Activated T-cell treated with anti-CD3 and anti-CD28 coated beads, Interleukin-2, amount 50 U/mL, for 4 hours (primary cell): ENCODE results near the gene TMEM187. TPM values are rescaled to one million over a fixed set of nuclear protein-coding genes. Genes with fewer than 3 reads are reported as not detected.
A peak's percentile ranks its signal among the peaks of the same experiment; 100 is the strongest.
"Not testable (repeated sequence)": the region's sequence is repeated elsewhere in the genome, so short reads cannot be mapped to it uniquely, and the experiment has no call there.

ENCODE experiments used
- ATAC-seq, 2 donors: fragments of 200-7000 bp; cut with Tn5 transposase; one replicate each; pipeline ENCODE4 v1.10.0; 2021
- DNase-seq: peaks from one replicate; pipeline ENCODE4 v3.0.0-alpha.2; 2020
- H3K27me3 Mint-ChIP-seq: one replicate; pipeline ENCODE4 v1.8.0; 2021; ENCODE audit warnings: low read depth, mixed read lengths
- H3K36me3 Mint-ChIP-seq: one replicate; pipeline ENCODE4 v1.8.0; 2022; ENCODE audit warnings: mixed read lengths; ENCODE audit not compliant: insufficient read depth
- H3K4me1 Mint-ChIP-seq: one replicate; pipeline ENCODE4 v1.8.0; 2021; ENCODE audit warnings: low read depth, mixed read lengths
- H3K4me3 Mint-ChIP-seq: one replicate; pipeline ENCODE4 v1.8.0; 2021; ENCODE audit warnings: mild to moderate bottlenecking, moderate library complexity, mixed read lengths
- H3K9me3 Mint-ChIP-seq: one replicate; pipeline ENCODE4 v1.8.0; 2021; ENCODE audit warnings: mixed read lengths
- total RNA-seq, 3 donors: library from RNA; stranded (reverse); gene quantifications; one replicate each; pipeline ENCODE4 v1.2.1, GENCODE V29; 2021

Gene TMEM187
- total RNA-seq, 3 donors from 2014 or later: 2.0 to 2.7 (median 2.3) TPM

DNA sequence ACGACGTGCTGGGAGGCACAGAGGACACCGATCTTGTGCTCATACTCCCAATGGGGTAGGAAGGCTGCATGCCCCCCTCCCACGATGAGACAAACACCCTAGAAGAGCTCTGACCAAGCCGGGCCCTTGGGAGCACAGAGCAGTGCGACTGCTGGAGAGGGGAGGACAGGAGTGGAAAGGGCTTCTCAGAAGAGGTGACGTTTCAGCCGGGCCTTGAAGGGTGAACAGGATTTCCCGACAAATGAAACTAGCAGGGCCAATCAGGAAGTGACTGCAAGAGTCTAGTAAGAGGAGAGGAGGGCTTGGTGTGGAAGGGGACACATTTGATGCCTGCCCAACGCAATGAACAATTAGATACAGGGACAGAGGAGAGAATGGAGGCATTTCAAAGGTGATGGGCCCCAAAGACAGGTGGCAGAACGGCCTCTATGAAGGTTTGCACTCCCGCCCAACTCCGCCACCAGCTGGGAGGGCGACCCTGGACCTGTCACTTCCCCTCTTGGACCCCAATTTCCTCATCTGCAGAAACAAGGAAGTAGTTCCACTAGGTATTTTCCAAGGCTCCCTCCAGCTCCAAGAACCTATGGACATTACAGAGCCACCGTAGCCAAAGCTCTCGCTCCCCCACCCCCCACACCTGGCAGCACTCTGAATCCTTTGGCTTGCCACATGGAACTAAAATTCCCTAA lies 4.9 kb upstream of the TMEM187 start:
- Mint-ChIP-seq H3K4me3 (peak overlapping the region; percentile 100), H3K9me3 (no peaks in the 10 kb centered on the region), H3K4me1 (peaks cover 31% of the 10 kb centered on the region), H3K27me3 (no peaks in the 10 kb centered on the region), H3K36me3 (peaks cover 6% of the 10 kb centered on the region)
- no peak for DNase-seq
- no peak for ATAC-seq

DNA sequence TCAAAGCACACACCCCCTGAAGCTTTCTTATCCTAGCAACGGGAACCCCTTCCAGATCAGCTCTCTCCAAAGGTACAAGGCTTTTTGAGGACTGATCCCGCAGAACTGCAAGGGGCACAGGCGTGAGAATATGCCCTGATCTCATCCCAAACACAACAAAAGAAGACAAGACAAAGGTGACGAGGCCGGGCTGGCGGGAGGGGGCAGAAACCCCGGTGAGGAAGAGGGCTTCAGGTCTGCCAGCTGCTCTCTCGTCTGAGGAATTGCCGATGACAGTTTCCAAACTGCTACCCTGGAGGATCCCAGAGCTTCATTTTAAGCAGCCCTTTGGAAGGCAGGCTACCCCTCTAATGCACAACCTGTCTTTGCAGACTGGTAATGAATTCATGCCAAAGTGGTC lies 4.3 kb upstream of the TMEM187 start:
- Mint-ChIP-seq H3K4me1 (peaks cover 31% of the 10 kb centered on the region), H3K4me3 (peak overlapping the region; percentile 100), H3K9me3 (no peaks in the 10 kb centered on the region), H3K27me3 (no peaks in the 10 kb centered on the region), H3K36me3 (peaks cover 6% of the 10 kb centered on the region)
- DNase-seq (no peak), ATAC-seq (no peak)

DNA sequence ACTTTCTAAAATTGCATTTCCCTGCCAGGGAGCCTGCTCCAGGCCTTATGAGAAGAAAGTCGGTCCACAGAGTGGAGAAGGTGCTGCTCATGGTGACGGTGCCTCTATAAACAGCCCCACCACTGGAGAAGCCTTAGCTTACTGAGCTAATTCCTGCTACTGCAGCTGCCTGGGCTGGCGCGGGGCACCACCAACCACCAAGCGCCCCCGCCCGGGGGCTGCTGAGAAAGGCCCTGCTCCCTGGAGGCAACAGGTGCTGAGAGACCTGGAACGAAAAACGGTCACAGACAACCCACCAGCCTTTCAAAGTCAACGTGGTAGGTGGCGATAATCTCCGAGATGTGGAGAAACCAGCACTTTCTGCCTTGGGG lies 3.8 kb upstream of the TMEM187 start:
- Mint-ChIP-seq H3K4me3 (peak overlapping the region; percentile 100), H3K27me3 (no peaks in the 10 kb centered on the region), H3K4me1 (peaks cover 35% of the 10 kb centered on the region), H3K9me3 (no peaks in the 10 kb centered on the region), H3K36me3 (peaks cover 6% of the 10 kb centered on the region)
- DNase-seq: no peak
- ATAC-seq: no peak

DNA sequence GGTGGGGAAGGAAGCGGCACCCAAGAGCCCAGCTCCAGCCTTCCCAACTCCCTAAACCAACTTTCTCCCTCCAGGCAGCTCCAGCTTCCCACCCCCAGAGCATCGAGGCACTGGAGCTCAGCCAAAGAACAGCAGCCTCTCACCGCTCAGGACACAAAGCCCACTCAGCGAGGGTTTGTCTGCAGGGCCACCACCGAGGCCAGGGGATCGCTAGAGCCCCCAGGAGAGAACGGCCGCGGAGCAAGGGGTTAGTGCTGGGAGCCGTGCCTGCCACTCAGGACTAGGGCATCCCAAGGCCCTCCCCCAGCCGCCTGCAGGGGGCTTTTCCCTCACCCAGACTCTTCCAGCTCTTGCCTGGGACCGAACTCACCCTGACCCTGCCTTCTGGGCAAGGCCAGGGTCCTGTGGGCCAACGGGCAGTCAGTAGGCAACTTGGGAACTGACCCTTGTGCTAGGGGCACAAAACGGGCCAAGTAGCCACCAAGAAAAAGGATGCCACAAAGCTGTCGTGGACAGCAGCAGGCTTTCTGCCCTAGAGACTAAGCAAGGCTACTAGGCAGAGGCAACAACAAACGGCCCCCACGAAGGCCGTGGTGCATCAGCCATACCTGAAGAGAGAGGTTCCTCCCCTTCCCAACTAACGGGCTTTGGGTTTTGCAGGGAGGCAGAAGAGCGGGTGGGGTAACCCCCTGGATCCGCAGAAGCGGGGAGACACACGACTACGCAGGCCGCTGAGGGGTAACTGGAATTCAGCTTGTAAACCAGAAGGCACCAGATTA lies 3.2 kb upstream of the TMEM187 start:
- Mint-ChIP-seq H3K36me3 (peaks cover 6% of the 10 kb centered on the region), H3K27me3 (no peaks in the 10 kb centered on the region), H3K4me3 (peak overlapping the region; percentile 100), H3K9me3 (no peaks in the 10 kb centered on the region), H3K4me1 (peaks cover 39% of the 10 kb centered on the region)
- no peak for DNase-seq
- no peak for ATAC-seq

DNA sequence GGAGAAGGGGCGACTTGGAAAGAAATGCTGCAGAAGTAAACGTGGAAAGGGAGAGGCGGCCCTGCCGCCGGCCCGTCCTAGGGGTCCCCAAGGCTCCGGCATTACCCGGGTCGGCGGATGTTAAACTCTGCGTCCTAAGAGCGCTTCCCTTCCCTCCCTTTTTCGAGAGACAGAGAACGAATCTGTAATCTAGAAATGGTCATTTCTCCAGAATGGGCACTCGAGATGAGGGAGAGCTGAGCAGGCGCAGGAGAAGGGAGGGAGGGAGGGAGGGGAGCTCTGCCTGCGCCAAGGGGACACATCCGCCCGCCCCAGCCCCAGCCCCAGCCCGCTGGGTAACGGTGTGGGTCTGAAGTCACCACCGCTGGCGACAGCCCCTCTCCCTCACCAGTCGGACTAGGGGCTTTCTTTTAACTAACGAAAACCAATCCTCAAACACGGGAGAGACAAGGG lies 2.6 kb upstream of the TMEM187 start:
- Mint-ChIP-seq H3K4me1 (peaks cover 45% of the 10 kb centered on the region), H3K4me3 (peak overlapping the region; percentile 100), H3K36me3 (peaks cover 6% of the 10 kb centered on the region), H3K9me3 (no peaks in the 10 kb centered on the region), H3K27me3 (no peaks in the 10 kb centered on the region)
- no peak for DNase-seq
- ATAC-seq: no peak

DNA sequence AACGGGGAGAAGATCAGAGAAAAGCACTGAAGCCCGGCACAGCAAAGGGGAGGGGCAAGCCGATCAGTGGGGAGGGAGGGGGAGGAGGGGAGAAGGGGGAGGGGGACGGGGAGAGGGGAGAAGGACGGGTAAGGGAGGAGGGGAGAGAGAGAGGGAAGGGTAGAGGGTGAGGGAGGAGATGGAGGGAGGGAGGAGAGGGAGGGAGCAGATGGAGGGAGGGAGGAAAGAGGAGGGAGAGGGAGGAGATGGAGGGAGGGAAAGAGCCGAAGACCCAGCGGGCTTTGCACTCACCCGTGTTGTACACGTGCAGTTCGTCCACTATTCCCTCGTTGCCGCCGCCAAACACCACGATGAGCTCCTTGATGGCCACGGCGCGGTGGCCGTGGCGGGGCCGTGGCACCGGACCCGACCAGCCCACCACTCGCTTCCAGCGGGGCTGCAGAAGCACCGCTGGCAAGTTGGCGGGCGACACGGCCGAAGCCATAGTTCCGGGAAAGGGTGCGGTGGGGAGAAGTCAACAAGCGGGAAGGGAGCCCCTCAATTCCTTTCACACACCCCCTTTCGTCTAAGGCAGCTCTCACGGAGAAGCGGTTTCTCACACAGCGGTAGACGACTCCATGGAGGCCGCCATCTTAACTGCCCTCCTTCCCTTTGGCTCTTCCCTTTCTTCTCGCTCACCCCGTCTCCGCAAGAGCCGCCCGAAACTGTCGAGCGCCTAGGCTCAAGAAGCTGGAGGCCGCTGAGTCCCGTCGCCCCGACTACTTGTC lies 2.0 kb upstream of the TMEM187 start:
- peaks cover 45% of the 10 kb centered on the region for H3K4me1 Mint-ChIP-seq
- peak; percentile 1 to 3 for ATAC-seq

DNA sequence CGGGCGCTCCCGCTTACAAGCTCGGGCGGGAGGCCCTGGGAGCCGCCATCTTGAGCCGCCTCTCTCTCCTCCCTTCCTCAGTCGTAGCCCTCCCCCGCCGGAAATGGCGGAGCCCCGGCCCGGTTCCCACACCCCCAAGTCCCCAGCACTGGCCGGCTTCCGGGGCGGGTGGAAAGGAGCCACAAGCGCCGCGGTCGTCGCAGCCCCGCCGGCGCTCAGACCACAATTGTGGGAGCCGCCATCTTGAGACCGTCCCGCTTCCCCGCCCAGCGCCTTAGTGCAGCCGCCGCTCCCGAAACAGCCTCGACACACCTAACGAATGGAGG lies 1.5 kb upstream of the TMEM187 start:
- DNase-seq (peak; percentile 88), ATAC-seq (peak; percentile 42 to 47)
- Mint-ChIP-seq H3K27me3 (no peaks in the 10 kb centered on the region), H3K36me3 (peaks cover 6% of the 10 kb centered on the region), H3K4me1 (peaks cover 42% of the 10 kb centered on the region), H3K4me3 (peak overlapping the region; percentile 100), H3K9me3 (no peaks in the 10 kb centered on the region)

More for the DNA sequence above, 2.0 kb upstream of the TMEM187 start:
- no peaks in the 10 kb centered on the region for H3K27me3 Mint-ChIP-seq
- peak overlapping the region; percentile 100 for H3K4me3 Mint-ChIP-seq
- DNase-seq: no peak
- no peaks in the 10 kb centered on the region for H3K9me3 Mint-ChIP-seq
- H3K36me3 Mint-ChIP-seq: peaks cover 6% of the 10 kb centered on the region

DNA sequence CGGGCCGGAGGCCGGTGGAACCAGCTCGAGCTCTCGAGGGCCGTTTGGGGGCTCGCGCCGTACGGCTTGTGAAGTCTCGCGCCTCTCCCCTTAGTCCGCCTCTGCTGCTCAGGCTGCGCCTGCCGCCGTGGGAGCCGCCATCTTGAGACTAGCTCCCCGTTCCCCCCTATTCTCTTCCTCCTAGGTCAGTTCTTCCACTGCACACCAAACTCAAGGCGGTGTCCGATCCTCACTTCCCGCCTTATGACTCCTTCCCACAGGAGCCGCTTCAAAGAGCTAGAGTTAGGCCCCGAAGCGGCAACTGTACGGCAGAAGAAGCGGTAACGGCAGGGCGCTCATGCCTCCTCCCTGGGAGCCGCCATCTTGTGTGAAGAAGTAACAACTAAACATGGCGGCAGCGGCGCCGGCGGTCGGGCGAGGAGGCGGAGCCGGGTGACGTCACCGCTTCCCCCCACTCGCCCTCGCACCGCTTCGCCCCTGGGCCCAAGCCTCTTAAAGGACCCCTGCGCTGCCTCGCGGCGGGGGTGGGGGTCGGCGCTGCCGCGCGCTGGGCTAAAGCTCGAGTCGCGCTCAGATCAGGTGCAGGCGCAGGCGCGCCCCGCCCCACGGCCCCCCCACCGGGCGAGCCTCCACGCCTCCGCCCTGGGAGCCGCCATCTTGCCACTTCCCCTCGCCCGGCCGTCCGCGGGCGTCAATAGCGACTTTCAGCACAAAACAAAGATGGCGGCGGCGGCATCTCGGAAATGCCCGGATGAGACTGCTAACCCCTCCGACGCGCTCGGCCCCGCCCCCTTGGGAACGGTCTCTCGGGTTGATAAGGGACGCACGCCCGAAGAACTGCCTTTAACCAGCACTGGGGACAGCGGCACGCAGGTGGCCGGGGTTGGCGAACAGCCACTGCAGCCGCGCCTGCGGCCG lies 845 bp upstream of the TMEM187 start, which contains the start of gene HCFC1:
TSS of gene HCFC1 (minus strand) at position 369 of the 918 bp plus-strand sequence. CDS start 978 bp downstream, outside the sequence.
- DNase-seq (peak; percentile 93), ATAC-seq (peak; percentile 45 to 46)
- H3K9me3 Mint-ChIP-seq: no peaks in the 10 kb centered on the region
- H3K4me3 Mint-ChIP-seq: peak within 1 kb of the TSS; percentile 100
- H3K27me3 Mint-ChIP-seq: no peaks in the 10 kb centered on the region
- H3K4me1 Mint-ChIP-seq: peaks cover 36% of the 10 kb centered on the region
- H3K36me3 Mint-ChIP-seq: peaks cover 6% of the 10 kb centered on the region

DNA sequence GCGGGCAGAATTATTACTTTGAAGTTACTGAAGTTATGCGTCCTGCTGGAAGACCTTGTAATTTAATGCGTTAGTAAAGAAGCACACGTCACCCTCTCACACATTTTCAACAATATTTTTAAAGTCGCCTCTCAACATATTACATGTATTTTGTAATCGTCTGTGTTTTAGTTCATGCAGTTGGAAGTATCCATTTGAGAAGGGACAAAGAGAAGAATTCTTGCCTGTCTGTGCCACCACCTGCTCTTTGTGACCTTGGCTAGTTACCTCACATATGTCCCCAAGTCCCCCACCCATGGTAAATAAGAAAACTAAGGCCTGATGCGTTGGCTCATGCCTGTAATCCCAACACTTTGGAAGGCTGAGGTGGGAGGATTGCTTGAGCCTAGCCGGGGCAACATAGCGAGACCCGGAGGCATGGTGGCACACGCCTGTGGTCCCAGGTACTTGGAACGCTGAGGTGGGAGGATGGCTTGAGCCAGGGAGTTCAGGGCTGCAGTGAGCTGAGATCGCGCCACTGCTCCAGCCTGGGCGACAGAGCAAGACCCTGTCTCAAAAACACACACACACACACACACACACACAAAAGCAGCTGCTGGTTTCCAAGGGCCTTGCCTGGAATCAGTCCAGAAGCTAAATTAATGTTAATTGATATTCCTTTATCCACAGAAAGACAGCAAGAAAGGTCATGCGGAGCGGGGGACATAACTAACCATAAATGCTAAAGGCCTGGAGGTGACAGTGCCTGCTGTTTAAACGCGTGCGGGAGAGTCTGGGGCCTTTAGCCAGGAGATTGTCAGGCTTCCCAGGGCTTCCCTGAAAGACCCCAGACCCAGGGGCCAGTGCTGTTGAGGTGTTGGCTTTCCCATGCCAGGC lies 811 bp downstream of the TMEM187 start:
- peaks cover 19% of the 10 kb centered on the region for H3K4me1 Mint-ChIP-seq
- H3K4me3 Mint-ChIP-seq: peak overlapping the region; percentile 86

DNA sequence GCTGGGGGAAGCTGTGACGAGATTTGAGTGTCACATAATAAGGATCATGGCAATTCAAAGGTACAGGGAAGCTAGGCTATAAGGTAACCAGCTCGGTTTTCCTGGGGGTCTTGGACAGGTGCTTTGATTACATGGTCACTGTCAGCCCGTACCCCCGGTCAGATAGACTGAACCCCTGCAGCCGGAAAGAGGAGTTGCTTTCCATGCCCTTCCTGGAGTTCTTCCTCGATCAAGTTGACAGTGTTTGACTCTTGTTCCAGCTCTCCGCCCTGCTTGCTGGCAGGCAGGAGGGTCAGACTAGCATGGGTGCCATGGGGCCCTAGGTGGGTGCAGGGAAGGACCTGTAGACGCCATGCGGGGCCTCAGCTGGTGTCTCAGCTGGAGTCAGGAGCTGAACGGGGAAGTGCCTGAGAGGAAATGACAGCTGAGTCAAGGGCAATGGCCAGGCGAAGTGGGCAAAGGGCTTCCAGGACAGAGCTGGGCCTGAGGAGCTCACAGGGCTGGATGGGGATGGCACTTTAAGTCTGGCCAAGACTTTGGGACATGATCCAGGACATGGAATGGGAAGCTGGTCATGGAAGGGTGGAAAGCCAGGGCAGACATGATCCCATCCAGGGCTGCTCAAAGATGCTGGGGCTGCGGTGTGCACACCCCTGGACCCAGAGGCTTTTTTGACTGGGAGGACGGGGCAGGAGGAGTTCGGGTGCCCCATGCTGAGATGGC lies 1.6 kb downstream of the TMEM187 start:
- Mint-ChIP-seq H3K36me3 (peaks cover 4% of the 10 kb centered on the region), H3K4me1 (peaks cover 19% of the 10 kb centered on the region), H3K4me3 (peak overlapping the region; percentile 43), H3K9me3 (no peaks in the 10 kb centered on the region), H3K27me3 (no peaks in the 10 kb centered on the region)
- DNase-seq (no peak), ATAC-seq (no peak)

More for the DNA sequence above, 811 bp downstream of the TMEM187 start:
- Mint-ChIP-seq H3K9me3 (no peaks in the 10 kb centered on the region), H3K27me3 (no peaks in the 10 kb centered on the region), H3K36me3 (peaks cover 4% of the 10 kb centered on the region)
- ATAC-seq (no peak), DNase-seq (no peak)

DNA sequence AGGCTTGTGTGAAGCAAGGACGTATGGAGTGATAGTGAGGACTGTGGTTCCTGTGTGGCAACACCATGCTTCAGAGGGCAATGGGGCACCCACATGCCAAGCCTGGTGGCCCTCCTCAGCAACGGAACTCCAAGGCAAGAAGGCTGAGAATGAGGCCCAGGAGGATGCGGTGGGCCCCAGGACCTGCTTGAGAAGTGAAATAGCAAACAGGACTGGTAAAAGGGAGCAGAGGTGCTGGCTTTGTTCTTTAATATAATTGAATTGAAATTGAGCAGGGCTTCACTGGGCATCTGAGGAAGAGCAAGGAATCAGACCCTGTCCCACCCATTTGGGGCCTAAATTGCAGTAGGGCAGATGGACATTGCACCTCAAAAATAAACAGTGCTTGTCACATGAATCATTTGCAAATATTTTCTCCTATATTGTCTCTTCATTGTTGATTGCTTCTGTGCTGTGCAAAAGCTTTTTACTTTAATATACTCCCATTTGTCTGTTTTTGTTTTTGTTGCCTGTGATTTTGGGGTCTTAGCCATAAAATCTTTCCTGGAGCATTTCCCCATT lies 2.3 kb downstream of the TMEM187 start:
- H3K4me3 Mint-ChIP-seq: peak overlapping the region; percentile 29
- H3K27me3 Mint-ChIP-seq: no peaks in the 10 kb centered on the region
- DNase-seq: no peak
- peaks cover under 1% of the 10 kb centered on the region for H3K36me3 Mint-ChIP-seq
- no peaks in the 10 kb centered on the region for H3K9me3 Mint-ChIP-seq
- ATAC-seq: no peak
- peaks cover 19% of the 10 kb centered on the region for H3K4me1 Mint-ChIP-seq

DNA sequence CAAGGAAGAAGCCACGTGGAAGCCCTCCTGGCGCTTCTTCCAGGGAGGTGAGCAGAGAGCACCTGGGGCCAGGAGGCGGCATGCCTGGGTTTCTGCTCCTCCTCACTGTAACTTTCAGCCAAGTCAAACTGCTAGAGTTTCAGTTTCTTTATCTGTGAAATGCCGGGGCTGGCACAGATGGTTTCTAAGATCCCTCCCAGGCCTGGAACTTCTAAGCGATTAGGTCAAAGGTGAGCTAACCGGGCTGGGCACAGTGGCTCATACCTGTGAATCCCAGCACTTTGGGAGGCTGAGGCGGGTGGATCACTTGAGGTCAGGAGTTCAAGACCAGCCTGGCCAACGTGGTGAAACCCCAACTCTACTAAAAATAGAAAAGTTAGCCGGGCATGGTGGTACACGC lies 7.8 kb downstream of the TMEM187 start:
- ATAC-seq: peak; percentile 58 to 66
- not testable (repeated sequence) for H3K27me3 Mint-ChIP-seq

More for the DNA sequence above, 7.8 kb downstream of the TMEM187 start:
- Mint-ChIP-seq H3K4me3 (peak overlapping the region; percentile 62), H3K4me1 (peaks cover 51% of the 10 kb centered on the region)
- not testable (repeated sequence) for H3K36me3 Mint-ChIP-seq, H3K9me3 Mint-ChIP-seq, DNase-seq
